Erythroblast (primary cell): ENCODE data around the gene NXT1.

Source experiments
- GATA1 ChIP-seq: IDR thresholded peaks from 2 replicates; pipeline ENCODE4 v1.6.1; 2011; ENCODE audit warnings: low read depth, mild to moderate bottlenecking, control low read depth, low read length, moderate library complexity
- POLR2A ChIP-seq: IDR thresholded peaks from 2 replicates; pipeline ENCODE4 v1.6.1; 2011; ENCODE audit warnings: mild to moderate bottlenecking, low read length

DNA sequence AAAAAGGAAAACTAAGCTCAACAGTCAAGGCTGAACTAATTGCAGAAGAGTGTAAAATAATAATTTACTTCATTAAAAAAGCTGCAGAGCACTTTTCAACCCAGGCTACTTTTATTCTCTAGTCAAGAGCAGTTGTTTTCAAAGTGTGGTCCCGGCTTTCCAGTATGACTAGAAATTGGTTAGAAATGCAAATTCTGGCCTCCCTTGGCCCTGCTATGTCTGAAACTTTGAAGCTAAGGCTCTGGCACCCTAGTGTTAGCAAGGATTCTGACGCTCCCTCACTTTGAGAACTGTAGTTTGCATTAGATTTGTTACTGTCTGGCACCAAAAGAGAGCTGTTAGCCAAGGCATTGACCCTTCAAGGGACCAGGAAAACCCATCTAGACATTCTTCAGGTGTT, 9.5 kb upstream of the NXT1 start:
- TF ChIP-seq POLR2A: no peak
- no peak for TF ChIP-seq GATA1
